K562 treated with DMSO at 1 percent for 48 hours (cell line): ENCODE data around the gene ASS1. TPM values are rescaled to one million over a fixed set of nuclear protein-coding genes. Genes with fewer than 3 reads are reported as not detected.

ENCODE experiments used
- total RNA-seq: library from RNA; unstranded; fragments of 300-600 nt; gene quantifications from 2 replicates; pipeline ENCODE4 v1.2.3, GENCODE V29; 2022; ENCODE audit warnings: low replicate concordance; ENCODE audit errors: extremely low read depth

ASS1 gene
- not detected in 2 replicates for total RNA-seq

DNA sequence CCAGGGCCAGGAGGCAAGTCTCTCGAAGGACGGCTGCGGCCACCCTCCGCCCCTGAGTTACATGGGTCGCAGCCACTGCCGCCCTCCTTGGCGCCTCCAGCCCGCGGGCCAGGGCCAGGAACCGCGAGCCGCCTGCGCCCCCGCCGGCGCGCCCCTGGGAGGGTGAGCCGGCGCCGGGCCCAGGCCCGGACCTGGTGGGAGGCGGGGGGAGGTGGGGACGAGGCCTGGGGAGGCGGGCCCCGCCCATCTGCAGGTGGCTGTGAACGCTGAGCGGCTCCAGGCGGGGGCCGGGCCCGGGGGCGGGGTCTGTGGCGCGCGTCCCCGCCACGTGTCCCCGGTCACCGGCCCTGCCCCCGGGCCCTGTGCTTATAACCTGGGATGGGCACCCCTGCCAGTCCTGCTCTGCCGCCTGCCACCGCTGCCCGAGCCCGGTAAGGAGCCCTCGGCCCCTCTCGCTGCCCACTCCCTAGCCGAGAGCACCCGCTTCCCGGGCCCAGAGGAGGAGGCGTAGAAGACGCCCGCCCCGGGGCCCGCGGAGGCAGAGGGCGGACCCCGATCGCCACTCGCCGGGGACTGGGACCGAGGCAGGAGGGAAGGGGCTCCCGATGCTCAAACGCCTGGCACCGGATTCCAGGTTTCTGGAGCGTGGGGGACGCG, at the start of gene ASS1:
TSS of gene ASS1 (plus strand) at position 397 of the 657 bp plus-strand sequence. CDS start 7,268 bp downstream, outside the sequence.

Other genes with a start within 250 kb of the ASS1 start
- gene HMCN2, start 179.2 kb upstream of the ASS1 start, total RNA-seq = not detected in 2 replicates
- not detected in 2 replicates for gene FUBP3, start 134.6 kb downstream of the ASS1 start, total RNA-seq
- not detected in 2 replicates for gene PRDM12, start 219.6 kb downstream of the ASS1 start, total RNA-seq
- gene EXOSC2, start 248.8 kb downstream of the ASS1 start, total RNA-seq = not detected in 2 replicates